Erythroblast (primary cell): Measurements from ENCODE around the gene IL6.

Experiments used
- GATA1 ChIP-seq: IDR thresholded peaks from 2 replicates; pipeline ENCODE4 v1.6.1; 2011; ENCODE audit warnings: low read depth, mild to moderate bottlenecking, control low read depth, low read length, moderate library complexity
- POLR2A ChIP-seq: IDR thresholded peaks from 2 replicates; pipeline ENCODE4 v1.6.1; 2011; ENCODE audit warnings: mild to moderate bottlenecking, low read length

DNA sequence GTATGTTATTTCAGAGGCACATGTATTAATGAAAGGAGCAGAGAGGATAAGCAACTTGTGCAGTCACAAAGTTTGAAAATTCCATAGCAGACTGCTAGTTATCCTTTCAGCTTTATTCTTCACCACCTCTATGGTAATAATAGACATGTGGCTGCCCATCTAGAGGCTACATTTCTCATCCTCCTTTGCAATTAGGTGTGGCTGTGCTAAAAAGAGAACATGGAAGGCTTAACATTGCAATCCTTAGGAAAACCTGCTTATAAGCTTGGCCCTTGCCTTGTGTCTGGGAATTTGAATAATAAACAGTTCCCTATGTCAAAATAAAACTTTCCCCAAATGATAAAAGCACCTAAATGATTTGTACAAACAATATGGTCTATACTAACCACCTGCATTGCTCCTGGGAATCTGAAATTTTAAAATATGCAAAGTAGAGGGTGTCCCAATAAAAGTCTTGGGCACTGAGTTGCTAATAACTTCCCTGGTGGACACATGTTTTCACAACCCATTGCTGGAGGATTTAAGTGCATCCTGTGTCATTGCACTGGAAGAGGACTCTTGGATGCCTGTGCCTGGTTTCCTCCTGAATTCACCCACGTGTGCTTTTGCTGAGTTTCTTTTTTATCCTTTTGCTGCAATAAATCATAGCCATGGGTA is 30.5 kb downstream of the IL6 start:
- TF ChIP-seq POLR2A (no peak), GATA1 (no peak)
